ENCODE results near the gene CX3CL1.
"Not testable (repeated sequence)": the region's sequence is repeated elsewhere in the genome, so short reads cannot be mapped to it uniquely, and the experiment has no call there.

Gene CX3CL1

DNA sequence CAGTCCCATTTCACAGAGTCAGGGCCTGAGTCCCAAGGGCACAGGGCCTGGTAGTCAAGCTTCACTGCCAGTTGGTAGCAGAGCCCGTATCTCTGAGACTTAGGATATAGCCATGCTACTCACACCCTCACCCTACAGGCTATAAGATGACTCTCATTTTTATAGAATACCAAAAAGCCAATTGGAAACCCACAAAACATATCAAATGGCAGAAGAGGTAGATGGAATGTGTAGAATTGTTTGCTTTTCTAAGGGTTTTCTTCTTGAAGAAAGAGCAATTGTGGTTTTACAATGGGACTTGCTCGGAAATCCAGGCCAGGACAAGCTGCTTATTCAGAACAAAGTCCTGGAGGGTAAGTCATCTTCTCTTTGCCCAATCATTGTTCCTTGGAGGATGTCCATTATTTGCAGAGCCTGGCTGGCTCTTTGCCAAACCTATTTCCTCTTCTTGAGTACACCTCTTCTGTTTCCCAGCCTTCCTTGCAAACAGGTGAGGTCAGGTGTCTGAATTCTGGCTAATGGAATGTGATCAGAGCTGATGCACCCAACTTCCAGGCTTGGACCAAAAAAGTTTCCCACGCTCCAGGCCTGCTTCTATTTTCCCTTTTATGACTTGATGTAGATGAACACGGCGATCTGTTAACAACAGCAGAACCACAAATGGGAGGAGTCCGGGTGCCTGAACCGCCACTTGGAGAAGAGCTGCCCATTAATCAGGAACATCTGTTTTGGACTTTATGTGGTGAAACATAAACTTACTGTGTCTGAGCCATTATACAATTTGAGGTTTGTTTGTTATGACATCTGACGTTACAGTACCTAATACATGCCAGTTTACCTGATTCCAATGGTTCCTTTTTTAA is 30.6 kb upstream of the CX3CL1 start:
- no peak for TF ChIP-seq EZH2 (IDR thresholded peaks at IDR 0.05)
- no peak for TF ChIP-seq POLR2AphosphoS5 (IDR thresholded peaks at IDR 0.05; ENCODE audit: borderline replicate concordance, low read depth, low read length)
- TF ChIP-seq FOXP2 (optimal IDR thresholded peaks at IDR 0.05; ENCODE audit: control extremely low read depth, extremely low read length, insufficient read depth), result no peak
- Histone ChIP-seq H3K4me3 (no peak overlapping the region), H3K9ac (ENCODE audit: insufficient read length) (no peak overlapping the region), H3K27ac (no peak overlapping the region), H3K9me3 (ENCODE audit: low read depth, low read length) (no peaks in the 10 kb centered on the region), H3K36me3 (ENCODE audit: insufficient read depth, low read length) (no peaks in the 10 kb centered on the region)
- DNase-seq (ENCODE audit: low read depth, low spot score), result no peak

- not testable (repeated sequence) for H3K4me3 ChIP-seq; H3K36me3 ChIP-seq (ENCODE audit: insufficient read depth, low read length); DNase-seq (ENCODE audit: low read depth, low spot score); H3K9ac ChIP-seq (ENCODE audit: insufficient read length); H3K27ac ChIP-seq; H3K9me3 ChIP-seq (ENCODE audit: low read depth, low read length)
Observed at GRCh38 chr16:57342606-57343005, 29.7 kb upstream of the CX3CL1 start.

- TF ChIP-seq EZH2 (IDR thresholded peaks at IDR 0.05) (no peak), FOXP2 (optimal IDR thresholded peaks at IDR 0.05; ENCODE audit: control extremely low read depth, extremely low read length, insufficient read depth) (no peak), POLR2AphosphoS5 (IDR thresholded peaks at IDR 0.05; ENCODE audit: borderline replicate concordance, low read depth, low read length) (no peak)
- H3K36me3 ChIP-seq (ENCODE audit: insufficient read depth, low read length), result no peaks in the 10 kb centered on the region
- H3K27ac ChIP-seq, result no peak overlapping the region
- no peak for DNase-seq (ENCODE audit: low read depth, low spot score)
- H3K9ac ChIP-seq (ENCODE audit: insufficient read length), result no peak overlapping the region
- H3K9me3 ChIP-seq (ENCODE audit: low read depth, low read length), result no peaks in the 10 kb centered on the region
- H3K4me3 ChIP-seq, result no peak overlapping the region
Observed at GRCh38 chr16:57343221-57343620, 29.1 kb upstream of the CX3CL1 start.

GRCh38 chr16:57344094-57344493 is 28.2 kb upstream of the CX3CL1 start:
- not testable (repeated sequence) for H3K9me3 ChIP-seq (ENCODE audit: low read depth, low read length); H3K27ac ChIP-seq; H3K4me3 ChIP-seq; DNase-seq (ENCODE audit: low read depth, low spot score); H3K9ac ChIP-seq (ENCODE audit: insufficient read length); H3K36me3 ChIP-seq (ENCODE audit: insufficient read depth, low read length)

DNA sequence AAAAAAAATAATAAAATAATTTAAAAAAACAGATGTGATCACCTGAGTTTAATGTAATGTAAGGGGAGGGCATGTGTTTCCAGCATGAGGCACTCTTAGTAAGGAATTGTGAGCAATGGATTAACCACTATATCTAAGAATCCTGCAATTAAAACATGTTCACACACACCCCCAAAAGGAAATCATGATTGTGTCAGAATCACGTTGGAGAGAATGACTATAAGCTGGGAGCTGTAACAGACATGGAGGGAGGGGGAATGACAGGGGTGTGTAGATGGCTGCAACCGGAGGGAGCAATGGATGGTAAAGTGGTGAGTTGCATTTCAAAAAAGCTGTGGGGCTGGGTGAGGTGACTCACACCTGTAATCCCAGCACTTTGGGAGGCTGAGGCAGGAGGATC is 27.3 kb upstream of the CX3CL1 start:
- H3K9ac ChIP-seq (ENCODE audit: insufficient read length), result no peak overlapping the region
- no peak overlapping the region for H3K27ac ChIP-seq
- no peak for DNase-seq (ENCODE audit: low read depth, low spot score)
- H3K9me3 ChIP-seq (ENCODE audit: low read depth, low read length), result no peaks in the 10 kb centered on the region
- no peak overlapping the region for H3K4me3 ChIP-seq
- H3K36me3 ChIP-seq (ENCODE audit: insufficient read depth, low read length), result no peaks in the 10 kb centered on the region
- TF ChIP-seq FOXP2 (optimal IDR thresholded peaks at IDR 0.05; ENCODE audit: control extremely low read depth, extremely low read length, insufficient read depth) (no peak), EZH2 (IDR thresholded peaks at IDR 0.05) (no peak), POLR2AphosphoS5 (IDR thresholded peaks at IDR 0.05; ENCODE audit: borderline replicate concordance, low read depth, low read length) (no peak)

- TF ChIP-seq FOXP2 (optimal IDR thresholded peaks at IDR 0.05; ENCODE audit: control extremely low read depth, extremely low read length, insufficient read depth) (no peak), POLR2AphosphoS5 (IDR thresholded peaks at IDR 0.05; ENCODE audit: borderline replicate concordance, low read depth, low read length) (no peak), EZH2 (IDR thresholded peaks at IDR 0.05) (no peak)
- no peak overlapping the region for H3K27ac ChIP-seq
- no peak for DNase-seq (ENCODE audit: low read depth, low spot score)
- H3K9me3 ChIP-seq (ENCODE audit: low read depth, low read length), result no peaks in the 10 kb centered on the region
- H3K9ac ChIP-seq (ENCODE audit: insufficient read length), result no peak overlapping the region
- H3K4me3 ChIP-seq, result no peak overlapping the region
- no peaks in the 10 kb centered on the region for H3K36me3 ChIP-seq (ENCODE audit: insufficient read depth, low read length)
Observed at GRCh38 chr16:57345666-57346204, 26.6 kb upstream of the CX3CL1 start.

DNA sequence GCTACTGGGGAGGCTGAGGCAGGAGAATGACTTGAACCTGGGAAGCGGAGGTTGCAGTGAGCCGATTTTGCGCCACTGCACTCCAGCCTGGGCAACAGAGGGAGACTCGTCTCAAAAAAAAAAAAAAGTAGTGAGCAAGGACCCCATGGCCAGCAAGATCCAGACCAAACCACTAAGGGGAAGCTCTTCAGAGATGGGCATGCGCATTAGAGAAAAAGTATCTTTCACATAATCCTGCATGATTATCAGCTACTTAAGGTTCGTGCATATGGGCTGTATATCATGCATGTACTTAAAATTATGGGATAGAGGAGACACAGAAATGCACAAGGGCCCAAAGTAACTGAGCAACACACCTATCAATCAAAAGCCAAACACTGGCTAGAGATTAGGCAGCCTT is 24.4 kb upstream of the CX3CL1 start:
- no peaks in the 10 kb centered on the region for H3K9me3 ChIP-seq (ENCODE audit: low read depth, low read length)
- DNase-seq (ENCODE audit: low read depth, low spot score), result no peak
- no peaks in the 10 kb centered on the region for H3K36me3 ChIP-seq (ENCODE audit: insufficient read depth, low read length)
- TF ChIP-seq FOXP2 (optimal IDR thresholded peaks at IDR 0.05; ENCODE audit: control extremely low read depth, extremely low read length, insufficient read depth) (no peak), EZH2 (IDR thresholded peaks at IDR 0.05) (no peak), POLR2AphosphoS5 (IDR thresholded peaks at IDR 0.05; ENCODE audit: borderline replicate concordance, low read depth, low read length) (no peak)
- no peak overlapping the region for H3K4me3 ChIP-seq
- H3K9ac ChIP-seq (ENCODE audit: insufficient read length), result no peak overlapping the region
- no peak overlapping the region for H3K27ac ChIP-seq

DNA sequence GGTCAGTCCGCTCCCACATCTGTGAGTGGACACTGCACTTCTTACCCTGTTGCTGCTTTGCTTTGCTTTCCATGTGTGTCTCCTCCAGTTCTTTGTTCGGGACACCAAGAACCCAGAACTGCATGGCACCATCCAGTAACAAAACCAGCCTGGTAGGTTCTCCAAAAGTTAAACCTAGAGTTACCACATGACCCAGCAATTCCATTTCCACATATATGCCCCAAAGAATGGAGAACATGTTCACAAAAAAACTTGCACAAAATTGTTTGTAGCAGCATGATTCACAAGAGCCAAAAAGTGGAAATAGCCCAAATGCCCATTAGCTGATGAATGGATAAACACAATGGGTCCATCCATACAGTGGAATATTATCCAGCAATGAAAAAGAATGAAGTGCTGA is 24.0 kb upstream of the CX3CL1 start:
- H3K36me3 ChIP-seq (ENCODE audit: insufficient read depth, low read length), result no peaks in the 10 kb centered on the region
- TF ChIP-seq EZH2 (IDR thresholded peaks at IDR 0.05), result no peak
- no peak for TF ChIP-seq POLR2AphosphoS5 (IDR thresholded peaks at IDR 0.05; ENCODE audit: borderline replicate concordance, low read depth, low read length)
- no peak for TF ChIP-seq FOXP2 (optimal IDR thresholded peaks at IDR 0.05; ENCODE audit: control extremely low read depth, extremely low read length, insufficient read depth)
- no peak overlapping the region for H3K4me3 ChIP-seq
- no peak overlapping the region for H3K27ac ChIP-seq
- no peak overlapping the region for H3K9ac ChIP-seq (ENCODE audit: insufficient read length)
- no peak for DNase-seq (ENCODE audit: low read depth, low spot score)
- no peaks in the 10 kb centered on the region for H3K9me3 ChIP-seq (ENCODE audit: low read depth, low read length)

Measured in SK-N-MC (cell line).